ENCODE data around the gene PRSS53.
"Not testable (repeated sequence)": the region's sequence is repeated elsewhere in the genome, so short reads cannot be mapped to it uniquely, and the experiment has no call there.

The PRSS53 gene

GRCh38 chr16:31118223-31119155 lies 29.7 kb upstream of the PRSS53 start:
- no peak for DNase-seq (ENCODE audit: low read depth in 2 of 2)

- DNase-seq (ENCODE audit: low read depth in 2 of 2): peak; percentile 90
These were observed 28.9 kb upstream of the PRSS53 start, which contains the start of gene KAT8 for GRCh38 chr16:31117384-31118222. TSS of gene KAT8 (plus strand) at chr16:31117664. CDS start at chr16:31117682, 18 bp downstream.

GRCh38 chr16:31114468-31114867 lies 25.7 kb upstream of the PRSS53 start:
- DNase-seq (ENCODE audit: low read depth in 2 of 2): no peak

- DNase-seq (ENCODE audit: low read depth in 2 of 2): no peak
These were observed 24.7 kb upstream of the PRSS53 start for GRCh38 chr16:31113121-31114120.

- no peak for DNase-seq (ENCODE audit: low read depth in 2 of 2)
These were observed 24.0 kb upstream of the PRSS53 start for GRCh38 chr16:31112711-31113110.

- DNase-seq (ENCODE audit: low read depth in 2 of 2): no peak
These were observed 23.2 kb upstream of the PRSS53 start for GRCh38 chr16:31111881-31112466.

- no peak for DNase-seq (ENCODE audit: low read depth in 2 of 2)
These were observed 21.6 kb upstream of the PRSS53 start for GRCh38 chr16:31110106-31111034.

- DNase-seq (ENCODE audit: low read depth in 2 of 2): no peak
These were observed 20.9 kb upstream of the PRSS53 start for GRCh38 chr16:31109622-31110021.

GRCh38 chr16:31108794-31109558 lies 20.2 kb upstream of the PRSS53 start:
- DNase-seq (ENCODE audit: low read depth in 2 of 2): no peak

GRCh38 chr16:31108035-31108793 lies 19.5 kb upstream of the PRSS53 start, which contains the start of gene BCKDK:
TSS of gene BCKDK (plus strand) at chr16:31108386. CDS start at chr16:31109224, 838 bp downstream.
- peak in 1 of 2 donors; percentile 52 for DNase-seq (ENCODE audit: low read depth in 2 of 2)

GRCh38 chr16:31107465-31107867 lies 18.7 kb upstream of the PRSS53 start:
- no peak for DNase-seq (ENCODE audit: low read depth in 2 of 2)

GRCh38 chr16:31106509-31107464 lies 18.0 kb upstream of the PRSS53 start:
- no peak for DNase-seq (ENCODE audit: low read depth in 2 of 2)

- peak; percentile 41 to 80 for DNase-seq (ENCODE audit: low read depth in 2 of 2)
These were observed 17.0 kb upstream of the PRSS53 start for GRCh38 chr16:31105677-31106213.

- not testable (repeated sequence) for DNase-seq (ENCODE audit: low read depth in 2 of 2)
These were observed 12.3 kb upstream of the PRSS53 start for GRCh38 chr16:31100876-31101641.

- DNase-seq (ENCODE audit: low read depth in 2 of 2): no peak
These were observed 11.3 kb upstream of the PRSS53 start for GRCh38 chr16:31099860-31100638.

Measured in stimulated activated CD4-positive, alpha-beta T cell treated with anti-CD3 and anti-CD28 coated beads, Interleukin-1b, Interleukin-23, amount 100 ng/mL, for 1 hour (primary cell).